GDM1 (cell line): ENCODE measurements around the gene SH3BGR.

Experiments used
- DNase-seq: peaks from one replicate; lab custom pipeline; 2025; lab: John Stamatoyannopoulos, UW

Gene SH3BGR

GRCh38 chr21:39546522-39546921 is 94.8 kb downstream of the SH3BGR start:
- no peak for DNase-seq

- no peak for DNase-seq
These were observed 101.1 kb downstream of the SH3BGR start for GRCh38 chr21:39552856-39553255.

- DNase-seq: no peak
These were observed 101.6 kb downstream of the SH3BGR start for GRCh38 chr21:39553331-39553730.

- DNase-seq: no peak
These were observed 104.3 kb downstream of the SH3BGR start for GRCh38 chr21:39555911-39556590.

- no peak for DNase-seq
These were observed 107.7 kb downstream of the SH3BGR start for GRCh38 chr21:39559511-39559910.

- DNase-seq: no peak
These were observed 109.4 kb downstream of the SH3BGR start for GRCh38 chr21:39561140-39561539.

- no peak for DNase-seq
These were observed 111.3 kb downstream of the SH3BGR start for GRCh38 chr21:39562791-39563770.

- DNase-seq: no peak
These were observed 112.4 kb downstream of the SH3BGR start for GRCh38 chr21:39564200-39564599.
